ENCODE data around the gene JCAD. TPM values are rescaled to one million over a fixed set of nuclear protein-coding genes. Genes with fewer than 3 reads are reported as not detected.
A peak's percentile ranks its signal among the peaks of the same experiment; 100 is the strongest.

JCAD gene
- total RNA-seq, 4 donors from 2014 or later = 2.6 to 10.1 (median 6.8) TPM

DNA sequence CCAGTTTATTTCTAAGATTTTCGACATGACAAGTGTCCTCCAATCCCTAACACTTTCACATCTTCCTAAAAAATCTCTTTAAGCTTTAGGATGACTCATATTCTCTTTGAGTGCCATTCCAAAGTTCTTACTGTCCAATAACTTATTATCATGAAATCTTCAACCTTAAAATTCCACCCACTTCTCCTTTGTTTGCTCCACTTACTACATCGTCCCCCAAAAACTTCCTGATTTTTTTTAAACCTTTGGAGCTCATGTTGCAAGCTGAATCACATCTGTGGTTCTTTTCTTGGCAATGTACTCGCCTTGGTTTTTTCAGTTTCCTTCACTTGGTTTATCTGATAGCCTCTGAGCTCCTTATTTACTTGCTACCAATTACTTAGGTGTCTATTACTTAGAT lies 39.2 kb upstream of the JCAD start:
- Histone ChIP-seq H3K4me3 (no peak overlapping the region), H3K9me3 (no peaks in the 10 kb centered on the region), H3K27me3 (no peaks in the 10 kb centered on the region), H3K36me3 (no peaks in the 10 kb centered on the region), H3K4me1 (no peaks in the 10 kb centered on the region), H3K27ac (no peak overlapping the region)
- DNase-seq (ENCODE audit: low spot score in 2 of 2) = no peak
- TF ChIP-seq POLR2A (IDR thresholded peaks at IDR 0.05) (no peak), POLR2AphosphoS5 (IDR thresholded peaks at IDR 0.05) (no peak), EP300 (IDR thresholded peaks at IDR 0.05) (no peak)
- TF ChIP-seq, protein P1, sequence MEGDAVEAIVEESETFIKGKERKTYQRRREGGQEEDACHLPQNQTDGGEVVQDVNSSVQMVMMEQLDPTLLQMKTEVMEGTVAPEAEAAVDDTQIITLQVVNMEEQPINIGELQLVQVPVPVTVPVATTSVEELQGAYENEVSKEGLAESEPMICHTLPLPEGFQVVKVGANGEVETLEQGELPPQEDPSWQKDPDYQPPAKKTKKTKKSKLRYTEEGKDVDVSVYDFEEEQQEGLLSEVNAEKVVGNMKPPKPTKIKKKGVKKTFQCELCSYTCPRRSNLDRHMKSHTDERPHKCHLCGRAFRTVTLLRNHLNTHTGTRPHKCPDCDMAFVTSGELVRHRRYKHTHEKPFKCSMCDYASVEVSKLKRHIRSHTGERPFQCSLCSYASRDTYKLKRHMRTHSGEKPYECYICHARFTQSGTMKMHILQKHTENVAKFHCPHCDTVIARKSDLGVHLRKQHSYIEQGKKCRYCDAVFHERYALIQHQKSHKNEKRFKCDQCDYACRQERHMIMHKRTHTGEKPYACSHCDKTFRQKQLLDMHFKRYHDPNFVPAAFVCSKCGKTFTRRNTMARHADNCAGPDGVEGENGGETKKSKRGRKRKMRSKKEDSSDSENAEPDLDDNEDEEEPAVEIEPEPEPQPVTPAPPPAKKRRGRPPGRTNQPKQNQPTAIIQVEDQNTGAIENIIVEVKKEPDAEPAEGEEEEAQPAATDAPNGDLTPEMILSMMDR (IDR thresholded peaks at IDR 0.05) = no peak
- 20% methylated on average over 3 of the region's 3 CpGs for WGBS

- no peaks in the 10 kb centered on the region for H3K27me3 ChIP-seq
- no peak overlapping the region for H3K4me3 ChIP-seq
- no peak overlapping the region for H3K27ac ChIP-seq
- H3K9me3 ChIP-seq = no peaks in the 10 kb centered on the region
- DNase-seq (ENCODE audit: low spot score in 2 of 2) = no peak
- H3K36me3 ChIP-seq = no peaks in the 10 kb centered on the region
- WGBS = 95% methylated on average over 4 of the region's 4 CpGs
- TF ChIP-seq, protein P1 (IDR thresholded peaks at IDR 0.05) = no peak
- TF ChIP-seq EP300 (IDR thresholded peaks at IDR 0.05) (no peak), POLR2A (IDR thresholded peaks at IDR 0.05) (no peak), POLR2AphosphoS5 (IDR thresholded peaks at IDR 0.05) (no peak)
- H3K4me1 ChIP-seq = no peaks in the 10 kb centered on the region
Observed at GRCh38 chr10:30096564-30096963, 37.2 kb upstream of the JCAD start.

- no peaks in the 10 kb centered on the region for H3K4me1 ChIP-seq
- no peaks in the 10 kb centered on the region for H3K36me3 ChIP-seq
- H3K9me3 ChIP-seq = no peaks in the 10 kb centered on the region
- no peak for DNase-seq (ENCODE audit: low spot score in 2 of 2)
- H3K4me3 ChIP-seq = no peak overlapping the region
- no peak overlapping the region for H3K27ac ChIP-seq
- 77% methylated on average over 4 of the region's 6 CpGs for WGBS
- TF ChIP-seq EP300 (IDR thresholded peaks at IDR 0.05) = no peak
- no peak for TF ChIP-seq POLR2AphosphoS5 (IDR thresholded peaks at IDR 0.05)
- no peak for TF ChIP-seq POLR2A (IDR thresholded peaks at IDR 0.05)
- TF ChIP-seq, protein P1 (IDR thresholded peaks at IDR 0.05) = no peak
- H3K27me3 ChIP-seq = no peaks in the 10 kb centered on the region
Observed at GRCh38 chr10:30095631-30096422, 36.4 kb upstream of the JCAD start.

- TF ChIP-seq, protein P1 (IDR thresholded peaks at IDR 0.05) = no peak
- no peak for TF ChIP-seq POLR2A (IDR thresholded peaks at IDR 0.05)
- DNase-seq (ENCODE audit: low spot score in 2 of 2) = no peak
- Histone ChIP-seq H3K4me1 (no peaks in the 10 kb centered on the region), H3K27ac (peak overlapping the region; percentile 5), H3K4me3 (no peak overlapping the region), H3K27me3 (no peaks in the 10 kb centered on the region), H3K36me3 (no peaks in the 10 kb centered on the region), H3K9me3 (no peaks in the 10 kb centered on the region)
- 88% methylated on average over 5 of the region's 5 CpGs for WGBS
Observed at GRCh38 chr10:30094601-30095000, 35.2 kb upstream of the JCAD start.

DNA sequence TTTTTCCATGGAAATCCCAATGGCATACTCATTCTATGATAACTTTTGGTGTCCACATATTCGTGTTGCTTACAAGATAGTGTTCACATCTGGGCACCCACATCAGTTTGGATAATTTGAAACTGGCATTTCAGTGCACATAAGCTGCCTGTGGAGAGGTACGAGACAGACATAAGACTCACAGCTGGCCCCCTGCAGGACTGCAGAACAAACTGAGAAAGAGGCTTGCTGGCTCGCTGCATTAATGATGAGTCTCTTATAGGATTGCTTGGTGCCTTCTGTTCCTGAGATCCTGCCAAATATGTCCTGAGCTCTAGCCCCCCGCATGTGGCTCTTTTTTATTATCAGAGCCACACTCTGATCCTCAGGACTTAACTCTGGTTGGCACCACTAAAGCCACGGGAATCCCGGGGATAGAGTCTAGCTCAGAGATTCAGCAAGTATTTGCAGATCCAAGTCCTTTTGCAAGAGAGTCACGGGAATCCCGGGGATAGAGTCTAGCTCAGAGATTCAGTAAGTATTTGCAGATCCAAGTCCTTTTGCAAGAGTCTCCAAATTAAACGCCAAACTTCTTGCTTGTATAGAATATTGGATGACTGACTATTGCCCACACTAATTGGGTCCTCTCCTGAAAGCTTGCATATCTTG lies 34.0 kb upstream of the JCAD start:
- TF ChIP-seq POLR2AphosphoS5 (IDR thresholded peaks at IDR 0.05) = no peak
- TF ChIP-seq POLR2A (IDR thresholded peaks at IDR 0.05) = no peak
- TF ChIP-seq, protein P1 (IDR thresholded peaks at IDR 0.05) = no peak
- TF ChIP-seq EP300 (IDR thresholded peaks at IDR 0.05) = no peak
- Histone ChIP-seq H3K9me3 (no peaks in the 10 kb centered on the region), H3K4me3 (no peak overlapping the region), H3K4me1 (no peaks in the 10 kb centered on the region), H3K27me3 (no peaks in the 10 kb centered on the region), H3K36me3 (no peaks in the 10 kb centered on the region), H3K27ac (no peak overlapping the region)
- 77% methylated on average over 9 of the region's 9 CpGs for WGBS
- no peak for DNase-seq (ENCODE audit: low spot score in 2 of 2)

Measured in suprapubic skin (tissue), 4 donors.